Measurements from ENCODE around the gene AQP1.

Gene AQP1

GRCh38 chr7:30911133-30911532 is 520 bp upstream of the AQP1 start:
- no peak for TF ChIP-seq CTCF (IDR thresholded peaks at IDR 0.05; ENCODE audit: insufficient read depth, low read length, poor library complexity, severe bottlenecking)
- DNase-seq (ENCODE audit: extremely low read depth, insufficient read length) = no peak
- Histone ChIP-seq H3K4me3 (replicated peaks; ENCODE audit: low read depth, low read length) (no peak overlapping the region), H3K36me3 (ENCODE audit: control insufficient read depth, insufficient read depth, low read length) (no peaks in the 10 kb centered on the region), H3K27me3 (replicated peaks; ENCODE audit: control insufficient read depth, insufficient read depth, low read length) (no peaks in the 10 kb centered on the region; the same call in 1 of the 2 replicates)

GRCh38 chr7:30912021-30912730 is 523 bp downstream of the AQP1 start:
- no peaks in the 10 kb centered on the region; the same call in 1 of the 2 replicates for H3K27me3 ChIP-seq (replicated peaks; ENCODE audit: control insufficient read depth, insufficient read depth, low read length)
- no peak for DNase-seq (ENCODE audit: extremely low read depth, insufficient read length)
- H3K36me3 ChIP-seq (ENCODE audit: control insufficient read depth, insufficient read depth, low read length) = no peaks in the 10 kb centered on the region
- no peak for TF ChIP-seq CTCF (IDR thresholded peaks at IDR 0.05; ENCODE audit: insufficient read depth, low read length, poor library complexity, severe bottlenecking)
- no peak overlapping the region for H3K4me3 ChIP-seq (replicated peaks; ENCODE audit: low read depth, low read length)

GRCh38 chr7:30912731-30912985 is 1.0 kb downstream of the AQP1 start:
- H3K36me3 ChIP-seq (ENCODE audit: control insufficient read depth, insufficient read depth, low read length) = no peaks in the 10 kb centered on the region
- H3K4me3 ChIP-seq (replicated peaks; ENCODE audit: low read depth, low read length) = no peak overlapping the region
- DNase-seq (ENCODE audit: extremely low read depth, insufficient read length) = no peak
- TF ChIP-seq CTCF (IDR thresholded peaks at IDR 0.05; ENCODE audit: insufficient read depth, low read length, poor library complexity, severe bottlenecking) = no peak
- no peaks in the 10 kb centered on the region; the same call in 1 of the 2 replicates for H3K27me3 ChIP-seq (replicated peaks; ENCODE audit: control insufficient read depth, insufficient read depth, low read length)

- Histone ChIP-seq H3K36me3 (ENCODE audit: control insufficient read depth, insufficient read depth, low read length) (no peaks in the 10 kb centered on the region), H3K4me3 (replicated peaks; ENCODE audit: low read depth, low read length) (no peak overlapping the region), H3K27me3 (replicated peaks; ENCODE audit: control insufficient read depth, insufficient read depth, low read length) (no peaks in the 10 kb centered on the region; the same call in 1 of the 2 replicates)
- no peak for DNase-seq (ENCODE audit: extremely low read depth, insufficient read length)
- TF ChIP-seq CTCF (IDR thresholded peaks at IDR 0.05; ENCODE audit: insufficient read depth, low read length, poor library complexity, severe bottlenecking) = no peak
Measured at GRCh38 chr7:30912986-30913811, 1.5 kb downstream of the AQP1 start.

GRCh38 chr7:30913821-30914515 is 2.3 kb downstream of the AQP1 start:
- Histone ChIP-seq H3K36me3 (ENCODE audit: control insufficient read depth, insufficient read depth, low read length) (no peaks in the 10 kb centered on the region), H3K4me3 (replicated peaks; ENCODE audit: low read depth, low read length) (no peak overlapping the region)
- no peak for TF ChIP-seq CTCF (IDR thresholded peaks at IDR 0.05; ENCODE audit: insufficient read depth, low read length, poor library complexity, severe bottlenecking)

More at GRCh38 chr7:30913821-30914515, 2.3 kb downstream of the AQP1 start:
- DNase-seq (ENCODE audit: extremely low read depth, insufficient read length) = no peak
- no peaks in the 10 kb centered on the region; the same call in 1 of the 2 replicates for H3K27me3 ChIP-seq (replicated peaks; ENCODE audit: control insufficient read depth, insufficient read depth, low read length)

Measured in GM06990 (cell line).